Trophoblast cell (in vitro differentiated cells and primary cell): ENCODE data around the gene NET1.

ENCODE experiments used
- DNase-seq, 2 donors: peaks; one replicate each; pipeline ENCODE4 v3.0.0-alpha.2; 2016
- H2AFZ ChIP-seq: 2 replicates; pipeline ENCODE4 v1.6.1; 2013; ENCODE audit warnings: low read length, moderate library complexity, mild to moderate bottlenecking; ENCODE audit not compliant: insufficient read depth, poor library complexity
- H2AK5ac ChIP-seq: 2 replicates; pipeline ENCODE4 v1.6.1; 2013; ENCODE audit warnings: mild to moderate bottlenecking, low read length
- H2BK120ac ChIP-seq: 2 replicates; pipeline ENCODE4 v1.6.1; 2013; ENCODE audit warnings: low read length, mild to moderate bottlenecking, moderate library complexity; ENCODE audit not compliant: insufficient read depth, poor library complexity
- H2BK12ac ChIP-seq: 2 replicates; pipeline ENCODE4 v1.6.1; 2013; ENCODE audit warnings: mild to moderate bottlenecking, low read length, moderate library complexity
- H2BK5ac ChIP-seq: 2 replicates; pipeline ENCODE4 v1.6.1; 2013; ENCODE audit warnings: low read length, low read depth, moderate library complexity, mild to moderate bottlenecking; ENCODE audit not compliant: poor library complexity
- H3K14ac ChIP-seq: 2 replicates; pipeline ENCODE4 v1.6.1; 2013; ENCODE audit warnings: mild to moderate bottlenecking, low read length
- H3K18ac ChIP-seq: 2 replicates; pipeline ENCODE4 v1.6.1; 2013; ENCODE audit warnings: mild to moderate bottlenecking, low read length
- H3K23ac ChIP-seq: 2 replicates; pipeline ENCODE4 v1.6.1; 2013; ENCODE audit warnings: low read length
- H3K27ac ChIP-seq: 2 replicates; pipeline ENCODE4 v1.5.1; 2013; ENCODE audit warnings: low read depth, mild to moderate bottlenecking, inconsistent platforms, low read length, moderate library complexity
- H3K27me3 ChIP-seq: 2 replicates; pipeline ENCODE4 v1.6.1; 2013; ENCODE audit warnings: inconsistent platforms, mild to moderate bottlenecking, low read length, moderate library complexity; ENCODE audit not compliant: insufficient read depth
- H3K36me3 ChIP-seq, 2 experiments: 1 replicate in 1 of 2; 2 replicates in 1 of 2; pipeline ENCODE4 v1.6.1; 2013; ENCODE audit warnings: low read length in 2 of 2, mild to moderate bottlenecking in 2 of 2, moderate library complexity in 1 of 2; ENCODE audit not compliant: insufficient read depth in 2 of 2, control insufficient read depth in 1 of 2
- H3K4ac ChIP-seq: 2 replicates; pipeline ENCODE4 v1.6.1; 2013; ENCODE audit warnings: low read depth, mild to moderate bottlenecking, low read length, moderate library complexity
- H3K4me1 ChIP-seq, 2 experiments: 1 replicate in 1 of 2; 2 replicates in 1 of 2; pipeline ENCODE4 v1.6.1; 2013; ENCODE audit warnings: low read length in 2 of 2, mild to moderate bottlenecking in 2 of 2, moderate library complexity in 1 of 2; ENCODE audit not compliant: insufficient read depth in 2 of 2, control insufficient read depth in 1 of 2
- H3K4me2 ChIP-seq: 2 replicates; pipeline ENCODE4 v1.6.1; 2013; ENCODE audit warnings: inconsistent platforms, mild to moderate bottlenecking, low read length, moderate library complexity
- H3K4me3 ChIP-seq: 2 replicates; pipeline ENCODE4 v1.5.1; 2013; ENCODE audit warnings: mild to moderate bottlenecking, low read depth, low read length, inconsistent platforms
- H3K79me1 ChIP-seq: one replicate; pipeline ENCODE4 v1.6.1; 2013; ENCODE audit warnings: low read length
- H3K79me2 ChIP-seq: 2 replicates; pipeline ENCODE4 v1.6.1; 2013; ENCODE audit warnings: low read length, mild to moderate bottlenecking; ENCODE audit not compliant: control insufficient read depth, insufficient read depth, poor library complexity
- H3K9ac ChIP-seq: 2 replicates; pipeline ENCODE4 v1.6.1; 2013; ENCODE audit warnings: mild to moderate bottlenecking, low read length
- H3K9me3 ChIP-seq: 2 replicates; pipeline ENCODE4 v1.6.1; 2013; ENCODE audit warnings: low read depth, mild to moderate bottlenecking, control low read depth, inconsistent platforms, low read length; ENCODE audit not compliant: insufficient read depth
- H4K12ac ChIP-seq: 2 replicates; pipeline ENCODE4 v1.6.1; 2013; ENCODE audit warnings: low read depth, mild to moderate bottlenecking, low read length, moderate library complexity
- H4K8ac ChIP-seq: 2 replicates; pipeline ENCODE4 v1.6.1; 2013; ENCODE audit warnings: low read depth, mild to moderate bottlenecking, low read length, moderate library complexity
- H4K91ac ChIP-seq: one replicate; pipeline ENCODE4 v1.6.1; 2013; ENCODE audit warnings: low read depth, mild to moderate bottlenecking, low read length, moderate library complexity
- WGBS: extraction: QIAGEN DNeasy Blood & Tissue Kit; methylation state at CpG from one replicate; pipeline ENCODE4 v1.1.7; 2013; ENCODE audit warnings: missing lambda C conversion rate; ENCODE audit not compliant: insufficient read length, insufficient coverage; ENCODE audit errors: extremely low coverage; 5-methylcytosine and 5-hydroxymethylcytosine counted together

Gene NET1

GRCh38 chr10:5478694-5479305 lies 66.4 kb downstream of the NET1 start:
- H3K27ac ChIP-seq, result no peak overlapping the region
- no peaks in the 10 kb centered on the region for H3K9me3 ChIP-seq
- H3K4me3 ChIP-seq, result no peak overlapping the region
- H3K14ac ChIP-seq, result peak overlapping the region; percentile 6
- H4K8ac ChIP-seq, result no peak overlapping the region
- H2BK12ac ChIP-seq, result peak overlapping the region; percentile 14
- peak overlapping the region; percentile 80 for H2BK120ac ChIP-seq
- H2AK5ac ChIP-seq, result peak overlapping the region; percentile 6
- no peaks in the 10 kb centered on the region for H3K79me2 ChIP-seq
- H3K79me1 ChIP-seq, result peaks cover 27% of the 10 kb centered on the region
- no peak overlapping the region for H2AFZ ChIP-seq
- H4K91ac ChIP-seq, result peak overlapping the region; percentile 85
- no peak overlapping the region for H3K18ac ChIP-seq
- no CpG with 5 or more reads among the region's 18 CpGs for WGBS
- no peak overlapping the region for H3K9ac ChIP-seq
- H3K27me3 ChIP-seq, result no peaks in the 10 kb centered on the region
- no peak for DNase-seq
- no peak overlapping the region for H4K12ac ChIP-seq
- no peak overlapping the region for H3K23ac ChIP-seq
- H3K36me3 ChIP-seq, result no peaks in the 10 kb centered on the region
- peaks cover 8 to 10% of the 10 kb centered on the region in 2 experiments for H3K4me1 ChIP-seq
- peak overlapping the region; percentile 23 for H3K4ac ChIP-seq
- H3K4me2 ChIP-seq, result no peak overlapping the region
- H2BK5ac ChIP-seq, result no peak overlapping the region

GRCh38 chr10:5479481-5480161 lies 67.3 kb downstream of the NET1 start:
- H4K91ac ChIP-seq, result peak overlapping the region; percentile 40
- no peak overlapping the region for H3K27ac ChIP-seq
- H3K4ac ChIP-seq, result no peak overlapping the region
- no peak for DNase-seq
- no peaks in the 10 kb centered on the region for H3K79me2 ChIP-seq
- H4K8ac ChIP-seq, result peak overlapping the region; percentile 15
- peaks cover 27% of the 10 kb centered on the region for H3K79me1 ChIP-seq
- H3K4me2 ChIP-seq, result no peak overlapping the region
- no peak overlapping the region for H2BK5ac ChIP-seq
- no peak overlapping the region for H3K23ac ChIP-seq
- H3K27me3 ChIP-seq, result no peaks in the 10 kb centered on the region
- H2BK120ac ChIP-seq, result peak overlapping the region; percentile 15
- peak overlapping the region; percentile 16 for H3K18ac ChIP-seq
- H4K12ac ChIP-seq, result no peak overlapping the region
- H3K9me3 ChIP-seq, result no peaks in the 10 kb centered on the region
- WGBS, result no CpG with 5 or more reads among the region's 14 CpGs
- H3K4me1 ChIP-seq, result peaks cover 8 to 10% of the 10 kb centered on the region in 2 experiments
- peak overlapping the region; percentile 43 for H2AK5ac ChIP-seq
- no peaks in the 10 kb centered on the region for H3K36me3 ChIP-seq
- no peak overlapping the region for H3K14ac ChIP-seq
- H3K9ac ChIP-seq, result no peak overlapping the region
- H2AFZ ChIP-seq, result no peak overlapping the region
- H3K4me3 ChIP-seq, result no peak overlapping the region
- H2BK12ac ChIP-seq, result peak overlapping the region; percentile 76

GRCh38 chr10:5480162-5480941 lies 68.0 kb downstream of the NET1 start:
- Histone ChIP-seq H2AFZ (no peak overlapping the region), H3K4me1 (peaks cover 6 to 10% of the 10 kb centered on the region in 2 experiments), H3K9ac (no peak overlapping the region), H2BK5ac (no peak overlapping the region), H3K27ac (no peak overlapping the region), H3K14ac (no peak overlapping the region), H3K18ac (peak overlapping the region; percentile 16), H3K36me3 (no peaks in the 10 kb centered on the region), H3K4ac (no peak overlapping the region), H4K8ac (peak overlapping the region; percentile 15), H3K27me3 (no peaks in the 10 kb centered on the region), H3K9me3 (no peaks in the 10 kb centered on the region), H4K91ac (peak overlapping the region; percentile 40), H3K79me2 (no peaks in the 10 kb centered on the region), H2AK5ac (peak overlapping the region; percentile 43), H3K23ac (no peak overlapping the region), H2BK120ac (peak overlapping the region; percentile 15), H3K4me2 (no peak overlapping the region), H4K12ac (no peak overlapping the region), H2BK12ac (peak overlapping the region; percentile 37), H3K4me3 (no peak overlapping the region), H3K79me1 (peaks cover 26% of the 10 kb centered on the region)
- WGBS, result no CpG with 5 or more reads among the region's 21 CpGs
- DNase-seq, result no peak

- H4K12ac ChIP-seq, result no peak overlapping the region
- H3K18ac ChIP-seq, result peak overlapping the region; percentile 17
- DNase-seq, result no peak
- H3K9me3 ChIP-seq, result no peaks in the 10 kb centered on the region
- H3K23ac ChIP-seq, result no peak overlapping the region
- no peak overlapping the region for H3K4ac ChIP-seq
- no peaks in the 10 kb centered on the region for H3K36me3 ChIP-seq
- H4K8ac ChIP-seq, result peak overlapping the region; percentile 6
- WGBS, result no CpG with 5 or more reads among the region's 12 CpGs
- no peak overlapping the region for H2BK5ac ChIP-seq
- H3K4me1 ChIP-seq, result peaks cover 6 to 10% of the 10 kb centered on the region in 2 experiments
- no peak overlapping the region for H3K27ac ChIP-seq
- H3K79me2 ChIP-seq, result no peaks in the 10 kb centered on the region
- peak overlapping the region; percentile 76 for H2BK12ac ChIP-seq
- no peak overlapping the region for H2AFZ ChIP-seq
- no peaks in the 10 kb centered on the region for H3K27me3 ChIP-seq
- H3K14ac ChIP-seq, result peak overlapping the region; percentile 46
- peaks cover 27% of the 10 kb centered on the region for H3K79me1 ChIP-seq
- H3K9ac ChIP-seq, result no peak overlapping the region
- peak overlapping the region; percentile 14 for H2BK120ac ChIP-seq
- no peak overlapping the region for H3K4me2 ChIP-seq
- no peak overlapping the region for H3K4me3 ChIP-seq
- H2AK5ac ChIP-seq, result peak overlapping the region; percentile 56
- H4K91ac ChIP-seq, result peak overlapping the region; percentile 20
Observed at GRCh38 chr10:5481121-5481520, 68.8 kb downstream of the NET1 start.
